Inflammatory macrophage (primary cell): ENCODE data around the gene RAD21L1.

Experiments used
- DNase-seq, 2 donors: peaks; one replicate each; pipeline ENCODE4 v3.0.0-alpha.2; 2020 to 2022

The RAD21L1 gene

GRCh38 chr20:1274485-1275311 is 48.9 kb downstream of the RAD21L1 start:
- DNase-seq, result no peak

- no peak for DNase-seq
Measured at GRCh38 chr20:1275919-1276318, 50.1 kb downstream of the RAD21L1 start.

GRCh38 chr20:1277529-1278322 is 51.9 kb downstream of the RAD21L1 start:
- no peak for DNase-seq

- no peak for DNase-seq
Measured at GRCh38 chr20:1278993-1279392, 53.1 kb downstream of the RAD21L1 start.

- no peak for DNase-seq
Measured at GRCh38 chr20:1280195-1281102, 54.6 kb downstream of the RAD21L1 start.

- no peak for DNase-seq
Measured at GRCh38 chr20:1281279-1282057, 55.6 kb downstream of the RAD21L1 start.

- DNase-seq, result no peak
Measured at GRCh38 chr20:1282966-1283365, 57.1 kb downstream of the RAD21L1 start.

GRCh38 chr20:1283522-1284510 is 58.0 kb downstream of the RAD21L1 start:
- no peak for DNase-seq

- DNase-seq, result no peak
Measured at GRCh38 chr20:1286267-1287024, 60.6 kb downstream of the RAD21L1 start.

GRCh38 chr20:1287306-1287705 is 61.5 kb downstream of the RAD21L1 start:
- DNase-seq, result no peak

GRCh38 chr20:1287787-1288569 is 62.1 kb downstream of the RAD21L1 start:
- no peak for DNase-seq

- DNase-seq, result no peak
Measured at GRCh38 chr20:1291191-1291741, 65.4 kb downstream of the RAD21L1 start.

- DNase-seq, result no peak
Measured at GRCh38 chr20:1292620-1293019, 66.8 kb downstream of the RAD21L1 start.

GRCh38 chr20:1293641-1294379 is 68.0 kb downstream of the RAD21L1 start:
- DNase-seq, result no peak

GRCh38 chr20:1294497-1294896 is 68.7 kb downstream of the RAD21L1 start:
- DNase-seq, result no peak

GRCh38 chr20:1295276-1295930 is 69.6 kb downstream of the RAD21L1 start:
- DNase-seq, result no peak

GRCh38 chr20:1296117-1296610 is 70.3 kb downstream of the RAD21L1 start:
- DNase-seq, result no peak
